GM23338 (cell line): ENCODE data around the gene ARSI.

Source experiments
- CREB1 ChIP-seq: fragments of 250-450 bp; sonication (Bioruptor Pico); IDR thresholded peaks from 2 replicates; pipeline ENCODE4 v1.5.0; 2020; ENCODE audit warnings: low read depth, mild to moderate bottlenecking, moderate library complexity
- CTCF ChIP-seq, 2 experiments: fragments of 200-600 bp in 1 of 2; sonication (generic) in 1 of 2; conservative IDR thresholded peaks; 2 replicates each; pipeline versions ENCODE4 v1.5.1 to v1.6.1; 2016 to 2017; ENCODE audit warnings: antibody characterized with exemption in 2 of 2, low read depth in 2 of 2, mild to moderate bottlenecking in 2 of 2, moderate library complexity in 1 of 2
- EZH2 ChIP-seq: fragments of 200-600 bp; sonication (generic); IDR thresholded peaks from one replicate; pipeline ENCODE4 v1.8.0; 2017; ENCODE audit warnings: antibody characterized with exemption, mild to moderate bottlenecking, low read depth; ENCODE audit not compliant: unreplicated experiment
- EZH2phosphoT487 ChIP-seq: fragments of 200-600 bp; sonication (generic); IDR thresholded peaks from one replicate; pipeline ENCODE4 v1.8.1; 2018; ENCODE audit warnings: antibody characterized with exemption; ENCODE audit not compliant: unreplicated experiment
- JUNB ChIP-seq: IDR thresholded peaks from one replicate; pipeline ENCODE4 v1.6.1; 2016; ENCODE audit warnings: antibody characterized with exemption; ENCODE audit not compliant: unreplicated experiment
- NANOG ChIP-seq: IDR thresholded peaks from 2 replicates; pipeline ENCODE4 v1.6.1; 2016; ENCODE audit warnings: antibody characterized with exemption, borderline replicate concordance
- POLR2AphosphoS5 ChIP-seq: IDR thresholded peaks from 2 replicates; pipeline ENCODE4 v1.6.1; 2016; ENCODE audit warnings: antibody characterized with exemption, low read depth
- REST ChIP-seq: IDR thresholded peaks from one replicate; pipeline ENCODE4 v1.6.1; 2018; ENCODE audit warnings: antibody characterized with exemption; ENCODE audit not compliant: unreplicated experiment
- ZNF114 ChIP-seq: fragments of 250-450 bp; sonication (Bioruptor Pico); IDR thresholded peaks from 2 replicates; pipeline ENCODE4 v1.5.0; 2020; ENCODE audit warnings: mild to moderate bottlenecking, moderate library complexity
- ZNF462 ChIP-seq: fragments of 250-450 bp; sonication (Bioruptor Pico); IDR thresholded peaks from 2 replicates; pipeline ENCODE4 v1.5.0; 2020; ENCODE audit warnings: mild to moderate bottlenecking, moderate library complexity
- TF ChIP-seq, protein P1 (sequence below): IDR thresholded peaks from 2 replicates; pipeline ENCODE4 v1.6.1; 2016; ENCODE audit warnings: antibody characterized with exemption

GRCh38 chr5:150288791-150289190, 13.9 kb downstream of the ARSI start:
- no peak for TF ChIP-seq POLR2AphosphoS5
- no peak for TF ChIP-seq CTCF (conservative IDR thresholded peaks at IDR 0.05; ENCODE audit: low read depth in 2 of 2)
- no peak for TF ChIP-seq REST
- no peak for TF ChIP-seq EZH2phosphoT487
- no peak for TF ChIP-seq EZH2
- no peak for TF ChIP-seq CREB1 (CRISPR knock-in tag)
- TF ChIP-seq, protein P1, sequence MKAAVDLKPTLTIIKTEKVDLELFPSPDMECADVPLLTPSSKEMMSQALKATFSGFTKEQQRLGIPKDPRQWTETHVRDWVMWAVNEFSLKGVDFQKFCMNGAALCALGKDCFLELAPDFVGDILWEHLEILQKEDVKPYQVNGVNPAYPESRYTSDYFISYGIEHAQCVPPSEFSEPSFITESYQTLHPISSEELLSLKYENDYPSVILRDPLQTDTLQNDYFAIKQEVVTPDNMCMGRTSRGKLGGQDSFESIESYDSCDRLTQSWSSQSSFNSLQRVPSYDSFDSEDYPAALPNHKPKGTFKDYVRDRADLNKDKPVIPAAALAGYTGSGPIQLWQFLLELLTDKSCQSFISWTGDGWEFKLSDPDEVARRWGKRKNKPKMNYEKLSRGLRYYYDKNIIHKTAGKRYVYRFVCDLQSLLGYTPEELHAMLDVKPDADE: no peak
- TF ChIP-seq JUNB: no peak
- TF ChIP-seq ZNF114: no peak
- TF ChIP-seq NANOG: no peak
- TF ChIP-seq ZNF462 (CRISPR knock-in tag): no peak
